Adrenal gland (tissue), 12 donors: Measurements from ENCODE around the gene PRL. TPM values are rescaled to one million over a fixed set of nuclear protein-coding genes. Genes with fewer than 3 reads are reported as not detected.

Source experiments
- DNase-seq, 7 donors: peaks; one replicate each; pipeline ENCODE4 v3.0.0-alpha.2; 2019 to 2020
- H3K27ac ChIP-seq, 5 donors: fragments of 200-600 bp; sonication (generic) in 4 of 5; 1 replicate in 3 of 5; 2 replicates in 2 of 5; pipeline versions ENCODE4 v1.5.1 to v1.8.0; 2016 to 2020; ENCODE audit warnings: mild to moderate bottlenecking in 1 of 5
- H3K27me3 ChIP-seq: fragments of 200-600 bp; 2 replicates; pipeline ENCODE4 v1.8.0; 2021
- H3K36me3 ChIP-seq, 2 donors: fragments of 200-600 bp; replicated peaks in 1 of 2; 1 replicate in 1 of 2; 2 replicates in 1 of 2; pipeline versions ENCODE4 v1.5.1 to v1.8.0; 2018 to 2022
- H3K4me1 ChIP-seq, 2 donors: fragments of 200-600 bp; replicated peaks in 1 of 2; 1 replicate in 1 of 2; 2 replicates in 1 of 2; pipeline versions ENCODE4 v1.5.1 to v1.8.0; 2018 to 2021
- H3K4me3 ChIP-seq, 4 donors: fragments of 200-600 bp; sonication (generic) in 3 of 4; one replicate each; pipeline ENCODE4 v1.5.1; 2016 to 2018
- H3K9me3 ChIP-seq, 3 donors: fragments of 200-600 bp; sonication (generic) in 1 of 3; replicated peaks in 1 of 3; 1 replicate in 2 of 3; 2 replicates in 1 of 3; pipeline versions ENCODE4 v1.5.1 to v1.8.0; 2016 to 2021
- CTCF ChIP-seq, 6 experiments: fragments of 450-650 bp in 4 of 6; fragments of 200-600 bp in 2 of 6; sonication (generic) in 1 of 6; IDR thresholded peaks; 1 replicate in 5 of 6; 2 replicates in 1 of 6; pipeline versions ENCODE4 v1.5.1 to v1.8.0; 2016 to 2021; ENCODE audit warnings: antibody characterized with exemption in 6 of 6, mild to moderate bottlenecking in 2 of 6, moderate library complexity in 1 of 6
- POLR2A ChIP-seq, 2 donors: fragments of 450-650 bp; IDR thresholded peaks; one replicate each; pipeline ENCODE4 v1.6.1; 2017; ENCODE audit warnings: antibody characterized with exemption in 2 of 2, mild to moderate bottlenecking in 2 of 2, moderate library complexity in 1 of 2
- WGBS, 4 donors: extraction: QIAGEN DNeasy Blood & Tissue Kit in 2 of 4; methylation state at CpG; one replicate each; pipeline versions ENCODE4 v1.1.5 to v1.1.7; 2013 to 2017; 5-methylcytosine and 5-hydroxymethylcytosine counted together
- intact Hi-C, 2 donors: fragments of 100-400 bp; cut with DNase I; formaldehyde crosslinking; loops; one replicate each; pipeline versions ENCODE4 v1.14.1 to v1.15.0; 2022 to 2023
- polyA plus RNA-seq, 3 donors: library from polyadenylated mRNA; stranded (reverse); fragments of 200-250 nt in 2 of 3; fragments of 350-450 nt in 1 of 3; fragmentation: Illumina TruSeq in 1 of 3; extraction: RNeasy Lipid Tissue Mini Kit (QIAGEN cat#74804) in 1 of 3; gene quantifications; one replicate each; pipeline ENCODE4 v1.2.3, GENCODE V29; 2013 to 2014
- total RNA-seq, 9 donors: library from RNA; depleted of rRNA in 4 of 9; stranded (reverse); fragments of >200 nt in 4 of 9; fragments of 120-200 nt in 1 of 9; fragmentation: NEBNext Ultra II Directional in 1 of 9; extraction: Animal tissue kit (Norgen Biotek cat#: 25700) in 1 of 9; gene quantifications; one replicate each; pipeline versions ENCODE4 v1.1.0 to v1.2.4, GENCODE V29; 2013 to 2023
- donor health status: healthy with polysubstance abuse.
- donor health status: Bipolar disorder and iron deficiency.
- donor health status: DM: yes; HTN: yes; CAD: no.
- donor health status: DM: no; HTN: no; CAD: no.
- donor health status: DM: no; HTN: no; CAD: no.
- donor health status: DM: yes; HTN: yes; CAD: no.

The PRL gene
- total and polyA plus RNA-seq, 12 donors, result 0.06 TPM; not detected in 11

DNA sequence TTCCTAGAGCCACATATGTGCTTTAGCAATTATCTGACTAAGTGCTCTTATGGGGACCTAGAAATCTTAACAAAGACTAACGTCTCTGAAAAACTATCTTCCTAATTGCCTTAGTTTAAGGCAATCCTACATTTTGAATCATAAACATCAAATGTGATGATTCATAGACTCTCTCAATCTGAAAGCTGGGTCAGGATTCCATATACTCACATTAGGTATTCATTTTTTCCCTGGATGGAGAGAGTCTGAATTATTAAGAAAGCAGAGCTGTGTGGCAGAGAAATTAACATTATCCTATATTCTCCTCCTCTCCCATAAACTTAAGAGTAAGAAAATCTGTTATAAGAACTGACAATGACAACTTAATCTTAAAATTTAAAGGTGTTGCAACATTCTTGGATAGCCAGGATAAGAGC is 1.6 kb upstream of the PRL start:
- Histone ChIP-seq H3K27me3 (no peaks in the 10 kb centered on the region), H3K36me3 (no peaks in the 10 kb centered on the region), H3K27ac (no peak overlapping the region), H3K4me3 (no peak overlapping the region), H3K9me3 (no peaks in the 10 kb centered on the region), H3K4me1 (no peaks in the 10 kb centered on the region)
- intact Hi-C loops, result no loop called here
- WGBS, 4 donors, result 72 to 81% (median 75%) methylated on average over 1 of the region's 1 CpG
- no peak for TF ChIP-seq POLR2A (IDR thresholded peaks at IDR 0.05)
- no peak for TF ChIP-seq CTCF (IDR thresholded peaks at IDR 0.05)
- no peak for DNase-seq

- Histone ChIP-seq H3K4me1 (no peaks in the 10 kb centered on the region), H3K9me3 (no peaks in the 10 kb centered on the region), H3K4me3 (no peak overlapping the region), H3K27me3 (no peaks in the 10 kb centered on the region), H3K27ac (no peak overlapping the region), H3K36me3 (no peaks in the 10 kb centered on the region)
- no peak for DNase-seq
- TF ChIP-seq POLR2A (IDR thresholded peaks at IDR 0.05) (no peak), CTCF (IDR thresholded peaks at IDR 0.05) (no peak)
- intact Hi-C loops, result no loop called here
- WGBS, 4 donors, result 59 to 70% (median 67%) methylated on average over 1 of the region's 1 CpG
Measured at GRCh38 chr6:22296067-22296466, 769 bp downstream of the PRL start.

- DNase-seq, result no peak
- no peak for TF ChIP-seq POLR2A (IDR thresholded peaks at IDR 0.05)
- no peak for TF ChIP-seq CTCF (IDR thresholded peaks at IDR 0.05)
- Histone ChIP-seq H3K36me3 (no peaks in the 10 kb centered on the region), H3K27ac (no peak overlapping the region), H3K4me3 (no peak overlapping the region), H3K27me3 (no peaks in the 10 kb centered on the region), H3K9me3 (no peaks in the 10 kb centered on the region), H3K4me1 (no peaks in the 10 kb centered on the region)
- WGBS, 4 donors, result 78 to 89% (median 86%) methylated on average over 9 of the region's 9 CpGs
- intact Hi-C loops, result no loop called here
Measured at GRCh38 chr6:22295145-22295544, 1.7 kb downstream of the PRL start.

DNA sequence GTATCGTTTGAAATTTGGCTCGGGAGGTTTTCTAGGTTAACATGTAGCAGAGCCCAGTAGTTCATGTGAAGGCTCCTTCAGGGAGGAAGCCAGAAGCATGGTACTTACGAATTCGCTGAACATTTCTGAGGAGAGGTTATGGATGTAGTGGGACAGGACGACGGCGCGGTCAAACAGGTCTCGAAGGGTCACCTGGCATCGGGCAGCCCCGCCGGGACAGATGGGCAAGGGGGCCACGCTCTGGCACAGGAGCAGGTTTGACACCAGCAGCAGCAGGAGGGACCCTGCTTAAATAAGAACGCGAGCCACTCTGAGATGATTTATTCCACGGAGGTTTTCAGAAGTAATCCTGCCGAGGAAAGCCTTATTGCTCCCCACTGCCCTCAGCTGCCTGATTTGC is 2.5 kb downstream of the PRL start:
- Histone ChIP-seq H3K4me3 (no peak overlapping the region), H3K27me3 (no peaks in the 10 kb centered on the region), H3K9me3 (no peaks in the 10 kb centered on the region), H3K27ac (no peak overlapping the region), H3K36me3 (no peaks in the 10 kb centered on the region), H3K4me1 (no peaks in the 10 kb centered on the region)
- intact Hi-C loops, result no loop called here
- DNase-seq, result no peak
- no peak for TF ChIP-seq CTCF (IDR thresholded peaks at IDR 0.05)
- no peak for TF ChIP-seq POLR2A (IDR thresholded peaks at IDR 0.05)
- WGBS, 4 donors, result 87 to 93% (median 91%) methylated on average over 17 of the region's 17 CpGs
